ENCODE data around the gene PTPRT. TPM values are rescaled to one million over a fixed set of nuclear protein-coding genes. Genes with fewer than 3 reads are reported as not detected.

Gene PTPRT
- total and polyA plus RNA-seq, 2 of the 13 experiments (the other 11 are each of a cell fraction or from before 2014, with no cell fraction given), result under 0.01 to 0.09 TPM

GRCh38 chr20:43017241-43018030 lies 172.3 kb downstream of the PTPRT start:
- H3K9me3 ChIP-seq (ENCODE audit: low read length), result no peaks in the 10 kb centered on the region
- no peaks in the 10 kb centered on the region for H3K36me3 ChIP-seq (replicated peaks in 1 of 2; ENCODE audit: control insufficient read depth in 1 of 2, insufficient read depth in 2 of 2, low read length in 2 of 2)
- 8% methylated on average over 13 of the region's 13 CpGs for WGBS (ENCODE audit: low lambda C conversion rate)
- no peaks in the 10 kb centered on the region for H3K79me2 ChIP-seq (ENCODE audit: insufficient read depth, low read length)
- H3K27me3 ChIP-seq (ENCODE audit: control insufficient read depth in 1 of 2, insufficient read depth in 2 of 2, low read length in 2 of 2), result no peaks in the 10 kb centered on the region
- BruUV-seq (replicated peaks), result no TSS peak
- POLR2A ChIA-PET, result no interaction called here
- H3K4me3 ChIP-seq (replicated peaks in 1 of 3; ENCODE audit: insufficient read depth in 1 of 3, low read depth in 2 of 3, low read length in 3 of 3), result no peak overlapping the region
- no peaks in the 10 kb centered on the region for H4K20me1 ChIP-seq (ENCODE audit: insufficient read depth, low read length)
- DNase-seq (ENCODE audit: low spot score) (no peak), FAIRE-seq (no peak), ATAC-seq (no peak; the same call in 2 of the 3 replicates)
- CTCF ChIA-PET (ENCODE audit: low intra/inter-chr PET ratio, low total read pairs), result no interaction called here
- H3K4me2 ChIP-seq (ENCODE audit: low read depth, low read length), result no peak overlapping the region
- in situ Hi-C loops (cut with HindIII; ENCODE audit: extremely low pct_ligation_motif_present, low pct_unique_long_range_greater_than_20kb) (no loop called here), intact Hi-C loops (cut with micrococcal nuclease; ENCODE audit: unreplicated experiment) (no loop called here)
- no peak overlapping the region for H3K9ac ChIP-seq (ENCODE audit: insufficient read depth, low read depth, low read length)
- H2AFZ ChIP-seq (ENCODE audit: low read length), result no peak overlapping the region
- no peaks in the 10 kb centered on the region for H3K4me1 ChIP-seq (ENCODE audit: insufficient read depth, low read length)
- H3K27ac ChIP-seq (ENCODE audit: extremely low read length, insufficient read depth, low read length), result no peak overlapping the region
- TF ChIP-seq NCOA5 (CRISPR knock-in tag; IDR thresholded peaks at IDR 0.05), result no peak
- no peak for TF ChIP-seq ZNF784 (CRISPR knock-in tag; IDR thresholded peaks at IDR 0.05; ENCODE audit: borderline replicate concordance)
- no peak for TF ChIP-seq TAF1 (CRISPR knock-in tag; IDR thresholded peaks at IDR 0.05)
- no peak for TF ChIP-seq ONECUT2 (CRISPR knock-in tag; IDR thresholded peaks at IDR 0.05)
- TF ChIP-seq, protein P1, sequence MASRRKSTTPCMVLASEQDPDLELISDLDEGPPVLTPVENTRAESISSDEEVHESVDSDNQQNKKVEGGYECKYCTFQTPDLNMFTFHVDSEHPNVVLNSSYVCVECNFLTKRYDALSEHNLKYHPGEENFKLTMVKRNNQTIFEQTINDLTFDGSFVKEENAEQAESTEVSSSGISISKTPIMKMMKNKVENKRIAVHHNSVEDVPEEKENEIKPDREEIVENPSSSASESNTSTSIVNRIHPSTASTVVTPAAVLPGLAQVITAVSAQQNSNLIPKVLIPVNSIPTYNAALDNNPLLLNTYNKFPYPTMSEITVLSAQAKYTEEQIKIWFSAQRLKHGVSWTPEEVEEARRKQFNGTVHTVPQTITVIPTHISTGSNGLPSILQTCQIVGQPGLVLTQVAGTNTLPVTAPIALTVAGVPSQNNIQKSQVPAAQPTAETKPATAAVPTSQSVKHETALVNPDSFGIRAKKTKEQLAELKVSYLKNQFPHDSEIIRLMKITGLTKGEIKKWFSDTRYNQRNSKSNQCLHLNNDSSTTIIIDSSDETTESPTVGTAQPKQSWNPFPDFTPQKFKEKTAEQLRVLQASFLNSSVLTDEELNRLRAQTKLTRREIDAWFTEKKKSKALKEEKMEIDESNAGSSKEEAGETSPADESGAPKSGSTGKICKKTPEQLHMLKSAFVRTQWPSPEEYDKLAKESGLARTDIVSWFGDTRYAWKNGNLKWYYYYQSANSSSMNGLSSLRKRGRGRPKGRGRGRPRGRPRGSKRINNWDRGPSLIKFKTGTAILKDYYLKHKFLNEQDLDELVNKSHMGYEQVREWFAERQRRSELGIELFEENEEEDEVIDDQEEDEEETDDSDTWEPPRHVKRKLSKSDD (CRISPR knock-in tag; IDR thresholded peaks at IDR 0.05; ENCODE audit: low read depth), result no peak
- TF ChIP-seq BORCS8-MEF2B (CRISPR knock-in tag; IDR thresholded peaks at IDR 0.05), result no peak
- TF ChIP-seq, protein P2, sequence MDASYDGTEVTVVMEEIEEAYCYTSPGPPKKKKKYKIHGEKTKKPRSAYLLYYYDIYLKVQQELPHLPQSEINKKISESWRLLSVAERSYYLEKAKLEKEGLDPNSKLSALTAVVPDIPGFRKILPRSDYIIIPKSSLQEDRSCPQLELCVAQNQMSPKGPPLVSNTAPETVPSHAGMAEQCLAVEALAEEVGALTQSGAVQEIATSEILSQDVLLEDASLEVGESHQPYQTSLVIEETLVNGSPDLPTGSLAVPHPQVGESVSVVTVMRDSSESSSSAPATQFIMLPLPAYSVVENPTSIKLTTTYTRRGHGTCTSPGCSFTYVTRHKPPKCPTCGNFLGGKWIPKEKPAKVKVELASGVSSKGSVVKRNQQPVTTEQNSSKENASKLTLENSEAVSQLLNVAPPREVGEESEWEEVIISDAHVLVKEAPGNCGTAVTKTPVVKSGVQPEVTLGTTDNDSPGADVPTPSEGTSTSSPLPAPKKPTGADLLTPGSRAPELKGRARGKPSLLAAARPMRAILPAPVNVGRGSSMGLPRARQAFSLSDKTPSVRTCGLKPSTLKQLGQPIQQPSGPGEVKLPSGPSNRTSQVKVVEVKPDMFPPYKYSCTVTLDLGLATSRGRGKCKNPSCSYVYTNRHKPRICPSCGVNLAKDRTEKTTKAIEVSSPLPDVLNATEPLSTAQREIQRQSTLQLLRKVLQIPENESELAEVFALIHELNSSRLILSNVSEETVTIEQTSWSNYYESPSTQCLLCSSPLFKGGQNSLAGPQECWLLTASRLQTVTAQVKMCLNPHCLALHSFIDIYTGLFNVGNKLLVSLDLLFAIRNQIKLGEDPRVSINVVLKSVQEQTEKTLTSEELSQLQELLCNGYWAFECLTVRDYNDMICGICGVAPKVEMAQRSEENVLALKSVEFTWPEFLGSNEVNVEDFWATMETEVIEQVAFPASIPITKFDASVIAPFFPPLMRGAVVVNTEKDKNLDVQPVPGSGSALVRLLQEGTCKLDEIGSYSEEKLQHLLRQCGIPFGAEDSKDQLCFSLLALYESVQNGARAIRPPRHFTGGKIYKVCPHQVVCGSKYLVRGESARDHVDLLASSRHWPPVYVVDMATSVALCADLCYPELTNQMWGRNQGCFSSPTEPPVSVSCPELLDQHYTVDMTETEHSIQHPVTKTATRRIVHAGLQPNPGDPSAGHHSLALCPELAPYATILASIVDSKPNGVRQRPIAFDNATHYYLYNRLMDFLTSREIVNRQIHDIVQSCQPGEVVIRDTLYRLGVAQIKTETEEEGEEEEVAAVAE (CRISPR knock-in tag; IDR thresholded peaks at IDR 0.05; ENCODE audit: borderline replicate concordance), result no peak
- no peak for TF ChIP-seq CREM (IDR thresholded peaks at IDR 0.05)
- TF ChIP-seq CREM (CRISPR knock-in tag; IDR thresholded peaks at IDR 0.05), result no peak
- no peak for TF ChIP-seq THAP9 (CRISPR knock-in tag; IDR thresholded peaks at IDR 0.05; ENCODE audit: borderline replicate concordance)
- no peak for TF ChIP-seq SAFB2 (CRISPR knock-in tag; IDR thresholded peaks at IDR 0.05; ENCODE audit: borderline replicate concordance, low read depth)
- no peak for TF ChIP-seq HOXA5 (CRISPR knock-in tag; IDR thresholded peaks at IDR 0.05)
- TF ChIP-seq KLF9 (CRISPR knock-in tag; IDR thresholded peaks at IDR 0.05; ENCODE audit: low read depth), result no peak
